Glutamatergic neuron (in vitro differentiated cells): Measurements from ENCODE around the gene S100G. TPM values are rescaled to one million over a fixed set of nuclear protein-coding genes. Genes with fewer than 3 reads are reported as not detected.

Experiments
- DNase-seq: peaks from one replicate; pipeline ENCODE4 v3.0.0; 2022
- H3K27ac Mint-ChIP-seq: one replicate; pipeline ENCODE4 v1.8.0; 2020; ENCODE audit warnings: mild to moderate bottlenecking, mixed read lengths, inconsistent platforms; ENCODE audit not compliant: unreplicated experiment
- H3K27me3 Mint-ChIP-seq: one replicate; pipeline ENCODE4 v1.8.0; 2020; ENCODE audit warnings: mild to moderate bottlenecking, moderate library complexity, mixed read lengths, inconsistent platforms; ENCODE audit not compliant: unreplicated experiment
- H3K36me3 Mint-ChIP-seq: one replicate; pipeline ENCODE4 v1.8.0; 2020; ENCODE audit warnings: mild to moderate bottlenecking, mixed read lengths, inconsistent platforms; ENCODE audit not compliant: unreplicated experiment
- H3K4me1 Mint-ChIP-seq: one replicate; pipeline ENCODE4 v1.8.0; 2020; ENCODE audit warnings: mild to moderate bottlenecking, low read depth, mixed read lengths, inconsistent platforms; ENCODE audit not compliant: unreplicated experiment
- H3K4me3 Mint-ChIP-seq: one replicate; pipeline ENCODE4 v1.8.0; 2020; ENCODE audit warnings: mild to moderate bottlenecking, mixed read lengths, inconsistent platforms; ENCODE audit not compliant: unreplicated experiment
- H3K9me3 Mint-ChIP-seq: one replicate; pipeline ENCODE4 v1.8.0; 2020; ENCODE audit warnings: mild to moderate bottlenecking, moderate library complexity, mixed read lengths, inconsistent platforms; ENCODE audit not compliant: unreplicated experiment
- CTCF ChIP-seq: fragments of 200-600 bp; sonication (generic); IDR thresholded peaks from one replicate; pipeline ENCODE4 v1.5.0; 2021; ENCODE audit not compliant: partially characterized antibody, unreplicated experiment
- total RNA-seq: library from RNA; stranded (reverse); fragmentation: NEBNext Ultra II Directional; extraction: Animal tissue kit (Norgen Biotek cat#: 25700); gene quantifications from one replicate; pipeline ENCODE4 v1.2.1, GENCODE V29; 2021; ENCODE audit not compliant: unreplicated experiment

The S100G gene
- total RNA-seq, 1 donor from 2014 or later, result not detected

- Mint-ChIP-seq H3K4me3 (no peak overlapping the region), H3K27ac (no peak overlapping the region), H3K36me3 (no peaks in the 10 kb centered on the region), H3K4me1 (no peaks in the 10 kb centered on the region), H3K27me3 (no peaks in the 10 kb centered on the region), H3K9me3 (no peaks in the 10 kb centered on the region)
- no peak for DNase-seq
- TF ChIP-seq CTCF, result no peak
These were observed 8.3 kb downstream of the S100G start for GRCh38 chrX:16658284-16658683.

- no peaks in the 10 kb centered on the region for H3K27me3 Mint-ChIP-seq
- DNase-seq, result no peak
- no peaks in the 10 kb centered on the region for H3K9me3 Mint-ChIP-seq
- H3K36me3 Mint-ChIP-seq, result no peaks in the 10 kb centered on the region
- no peaks in the 10 kb centered on the region for H3K4me1 Mint-ChIP-seq
- no peak overlapping the region for H3K4me3 Mint-ChIP-seq
- no peak for TF ChIP-seq CTCF
- H3K27ac Mint-ChIP-seq, result no peak overlapping the region
These were observed 9.4 kb downstream of the S100G start for GRCh38 chrX:16659321-16659720.

GRCh38 chrX:16661495-16661894 lies 11.5 kb downstream of the S100G start:
- TF ChIP-seq CTCF, result no peak
- DNase-seq, result no peak
- H3K36me3 Mint-ChIP-seq, result no peaks in the 10 kb centered on the region

GRCh38 chrX:16662402-16662801 lies 12.4 kb downstream of the S100G start:
- no peak for DNase-seq
- Mint-ChIP-seq H3K9me3 (no peaks in the 10 kb centered on the region), H3K27me3 (peaks cover 2% of the 10 kb centered on the region), H3K4me1 (no peaks in the 10 kb centered on the region), H3K4me3 (no peak overlapping the region), H3K36me3 (no peaks in the 10 kb centered on the region), H3K27ac (no peak overlapping the region)
- no peak for TF ChIP-seq CTCF

More at GRCh38 chrX:16661495-16661894, 11.5 kb downstream of the S100G start:
- H3K4me3 Mint-ChIP-seq, result no peak overlapping the region
- H3K4me1 Mint-ChIP-seq, result no peaks in the 10 kb centered on the region
- peaks cover 2% of the 10 kb centered on the region for H3K27me3 Mint-ChIP-seq
- no peak overlapping the region for H3K27ac Mint-ChIP-seq
- no peaks in the 10 kb centered on the region for H3K9me3 Mint-ChIP-seq

- DNase-seq, result no peak
- no peaks in the 10 kb centered on the region for H3K36me3 Mint-ChIP-seq
- no peak for TF ChIP-seq CTCF
- no peak overlapping the region for H3K27ac Mint-ChIP-seq
- H3K4me3 Mint-ChIP-seq, result no peak overlapping the region
- H3K9me3 Mint-ChIP-seq, result peaks cover under 1% of the 10 kb centered on the region
- H3K4me1 Mint-ChIP-seq, result peaks cover 2% of the 10 kb centered on the region
- H3K27me3 Mint-ChIP-seq, result peaks cover 2% of the 10 kb centered on the region
These were observed 14.1 kb downstream of the S100G start for GRCh38 chrX:16664074-16664473.
